SW 1271 (cell line): ENCODE results near the gene RIPK1.
A peak's percentile ranks its signal among the peaks of the same experiment; 100 is the strongest.
"Not testable (repeated sequence)": the region's sequence is repeated elsewhere in the genome, so short reads cannot be mapped to it uniquely, and the experiment has no call there.

Experiments
- DNase-seq, 2 experiments: peaks; one replicate each; lab custom pipeline; 2025; lab: John Stamatoyannopoulos, UW

Gene RIPK1

DNA sequence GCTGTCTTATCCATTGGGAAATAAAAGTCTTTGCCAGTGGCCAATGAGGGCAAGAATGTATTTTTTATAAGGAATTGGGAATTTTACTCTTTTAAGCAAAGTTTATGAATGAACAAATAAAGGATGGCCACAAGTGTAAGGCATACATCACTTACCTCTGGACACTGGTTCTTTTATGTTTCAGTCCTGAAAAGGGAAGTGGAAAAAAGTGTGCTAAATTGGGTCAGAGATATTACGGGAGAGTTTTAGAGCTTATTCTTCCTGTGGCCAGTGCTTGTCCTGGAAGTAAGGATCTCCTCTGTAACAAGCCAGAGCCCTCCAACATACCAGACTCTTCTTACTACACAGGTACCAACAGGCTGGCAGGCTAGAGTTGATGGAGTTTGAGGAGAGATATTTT is 22.5 kb upstream of the RIPK1 start:
- DNase-seq: no peak

- no peak for DNase-seq
These were observed 22.0 kb upstream of the RIPK1 start for GRCh38 chr6:3046295-3046694.

DNA sequence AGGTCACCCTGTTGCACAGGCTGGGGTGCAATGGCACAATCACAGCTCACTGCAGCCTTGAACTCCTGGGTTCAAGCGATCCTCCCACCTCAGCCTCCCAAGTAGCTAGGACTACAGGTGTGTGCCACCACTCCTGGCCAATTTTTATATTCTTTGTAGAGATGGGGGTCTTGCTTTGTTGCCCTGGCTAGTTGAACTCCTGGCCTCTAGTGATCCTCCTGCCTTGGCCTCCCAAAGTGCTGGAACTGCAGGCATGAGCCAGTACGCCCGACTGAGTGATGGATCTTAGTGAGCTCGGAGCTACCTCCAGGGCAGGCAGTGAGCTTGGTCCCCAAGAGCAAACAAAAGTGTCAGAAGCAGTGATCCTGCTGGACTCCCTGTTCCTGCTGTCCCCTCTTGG is 20.3 kb upstream of the RIPK1 start:
- DNase-seq: not testable (repeated sequence)

DNA sequence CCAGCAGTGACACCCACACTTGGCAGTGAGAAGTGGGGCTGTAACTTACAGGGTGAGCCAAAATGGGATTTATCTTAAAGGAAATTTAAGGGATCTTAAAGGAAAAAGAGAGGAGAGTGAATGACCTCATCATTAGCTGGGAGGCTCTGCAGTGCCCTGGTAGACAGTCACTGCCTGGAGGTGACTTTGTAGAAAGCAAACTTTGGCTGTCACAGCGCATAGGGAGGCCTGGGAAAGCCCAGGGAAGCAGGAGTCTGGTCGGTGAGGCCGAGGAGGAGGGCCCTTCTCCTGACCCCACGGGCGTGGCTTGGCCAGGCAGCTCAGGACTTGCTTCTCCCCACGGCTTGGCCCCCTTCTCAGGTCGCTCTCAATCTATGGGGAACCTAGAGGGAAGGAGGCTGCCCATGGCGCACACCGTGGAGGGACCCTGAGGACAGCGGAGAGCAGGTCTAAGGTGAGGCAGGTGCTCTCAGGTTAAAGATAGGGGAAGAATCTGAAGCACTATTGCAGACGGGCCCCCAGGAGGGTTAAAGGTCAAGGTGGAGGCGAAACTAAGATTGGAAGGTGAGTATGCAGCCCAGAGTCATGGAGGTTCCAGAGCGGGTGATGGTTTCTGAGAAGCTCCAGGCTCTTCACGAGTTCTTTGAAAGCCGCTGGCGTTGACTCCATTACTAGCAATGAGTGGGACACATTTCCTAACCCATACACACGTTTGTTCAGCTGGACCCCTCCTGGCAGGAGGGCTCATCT is 15.6 kb upstream of the RIPK1 start:
- no peak for DNase-seq

DNA sequence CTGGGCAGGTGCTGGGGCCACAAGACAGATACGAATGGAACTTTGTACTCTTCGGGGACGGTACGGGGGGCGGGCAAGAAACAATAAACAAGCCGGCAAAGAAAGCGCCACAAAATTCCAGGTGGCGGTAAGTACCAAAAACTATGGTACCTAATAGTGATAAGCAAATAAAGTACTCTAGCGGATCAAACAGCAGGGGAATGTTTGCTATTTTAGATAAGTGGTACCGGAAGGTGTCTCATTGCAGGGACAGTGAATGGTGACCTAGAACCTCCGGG is 15.1 kb upstream of the RIPK1 start:
- no peak for DNase-seq

DNA sequence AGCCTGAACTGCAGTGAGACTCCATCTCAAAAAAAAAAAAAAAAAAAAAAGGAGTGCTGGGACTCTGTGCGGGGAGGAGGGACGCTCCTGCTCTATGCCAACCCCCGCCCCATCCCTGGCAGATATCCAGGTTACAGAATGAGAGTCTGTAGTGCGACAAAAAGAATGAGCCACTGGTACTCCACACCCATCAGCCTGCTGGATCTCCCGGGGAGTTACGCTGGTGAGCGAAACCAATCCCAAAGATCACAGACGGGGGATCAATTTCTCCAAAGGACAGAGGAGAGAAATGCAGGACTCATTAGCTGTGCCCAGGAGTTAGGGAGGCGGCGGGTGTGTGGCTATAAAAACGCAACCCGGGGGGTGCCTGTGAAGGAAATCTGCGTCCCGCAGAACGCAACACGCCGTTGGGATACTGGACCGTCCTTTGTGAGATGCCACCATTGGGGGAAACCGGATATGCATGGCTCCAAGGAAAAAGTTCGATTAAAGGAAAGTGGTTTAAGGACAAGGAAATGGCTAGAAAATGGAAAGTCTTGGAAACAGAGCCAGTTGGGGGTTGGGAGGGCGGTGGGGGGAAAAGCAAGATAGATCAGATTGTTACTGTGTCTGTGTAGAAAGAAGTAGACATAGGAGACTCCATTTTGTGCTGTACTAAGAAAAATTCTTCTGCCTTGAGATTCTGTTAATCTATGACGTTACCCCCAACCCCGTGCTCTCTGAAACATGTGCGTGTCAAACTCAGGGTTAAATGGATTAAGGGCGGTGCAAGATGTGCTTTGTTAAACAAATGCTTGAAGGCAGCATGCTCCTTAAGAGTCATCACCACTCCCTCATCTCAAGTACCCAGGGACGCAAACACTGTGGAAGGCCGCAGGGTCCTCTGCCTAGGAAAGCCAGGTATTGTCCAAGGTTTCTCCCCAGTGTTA is 13.8 kb upstream of the RIPK1 start:
- DNase-seq: not testable (repeated sequence)

DNA sequence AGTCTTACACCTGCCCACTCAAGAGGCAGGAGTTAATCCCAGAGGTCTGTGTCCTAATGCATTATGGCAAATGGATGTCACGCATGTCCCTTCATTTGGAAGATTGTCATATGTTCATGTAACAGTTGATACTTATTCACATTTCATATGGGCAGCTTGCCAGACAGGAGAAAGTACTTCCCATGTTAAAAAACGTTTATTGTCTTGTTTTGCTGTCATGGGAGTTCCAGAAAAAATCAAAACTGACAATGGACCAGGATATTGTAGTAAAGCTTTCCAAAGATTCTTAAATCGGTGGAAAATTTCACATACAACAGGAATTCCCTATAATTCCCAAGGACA is 13.2 kb upstream of the RIPK1 start:
- DNase-seq: not testable (repeated sequence)

DNA sequence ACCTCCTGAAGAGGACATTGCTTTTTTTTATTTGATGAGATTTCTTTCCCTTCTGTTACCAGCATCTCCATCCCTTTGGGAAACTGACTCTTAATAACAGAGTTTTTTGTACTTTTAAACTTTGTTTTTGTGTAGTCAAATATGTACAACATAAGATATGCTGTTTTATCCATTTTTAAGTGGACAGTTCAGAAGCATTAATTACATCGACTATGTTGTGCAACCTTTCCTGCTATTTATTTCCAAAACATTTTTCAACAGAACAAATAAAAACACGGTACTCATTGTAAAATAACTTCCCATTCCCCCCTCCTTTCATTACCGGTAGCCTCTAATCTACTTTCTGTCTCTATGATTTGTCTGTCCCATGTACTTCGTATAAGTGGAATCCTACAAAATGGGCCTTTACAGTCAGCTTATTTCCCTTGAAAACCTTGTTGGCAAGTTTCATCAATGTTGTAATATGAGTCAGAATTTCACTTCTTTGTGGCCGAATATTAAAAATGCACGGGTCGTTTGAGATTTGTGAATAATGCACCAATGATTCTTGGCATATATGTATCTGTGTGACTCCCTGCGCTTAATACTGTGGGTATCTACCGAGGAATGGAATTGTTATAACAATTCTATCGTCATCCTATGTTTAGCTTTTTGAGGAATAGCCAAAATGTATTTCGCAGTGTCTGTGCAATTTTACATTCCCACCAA is 11.1 kb upstream of the RIPK1 start:
- DNase-seq: no peak

DNA sequence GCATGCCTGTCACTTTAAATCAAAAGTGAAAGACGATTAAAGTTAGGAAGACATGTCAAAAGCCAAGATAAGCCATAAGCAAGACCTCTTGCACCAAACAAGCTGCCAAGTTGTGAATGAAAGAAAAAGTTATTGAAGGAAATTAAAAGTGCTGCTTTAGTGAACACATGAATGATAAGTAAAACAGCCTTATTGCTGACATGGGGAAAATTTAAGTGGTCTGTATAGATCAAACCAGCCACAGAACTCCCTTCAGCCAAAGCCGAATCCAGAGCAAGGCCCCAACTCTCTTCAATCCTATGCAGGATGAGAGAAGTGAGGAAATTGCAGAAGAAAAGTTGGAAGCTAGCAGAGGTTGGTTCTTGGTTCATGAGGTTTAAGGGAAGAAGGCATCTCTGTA is 9.3 kb upstream of the RIPK1 start:
- DNase-seq: no peak

- DNase-seq: not testable (repeated sequence)
These were observed 8.2 kb upstream of the RIPK1 start for GRCh38 chr6:3060092-3060491.

DNA sequence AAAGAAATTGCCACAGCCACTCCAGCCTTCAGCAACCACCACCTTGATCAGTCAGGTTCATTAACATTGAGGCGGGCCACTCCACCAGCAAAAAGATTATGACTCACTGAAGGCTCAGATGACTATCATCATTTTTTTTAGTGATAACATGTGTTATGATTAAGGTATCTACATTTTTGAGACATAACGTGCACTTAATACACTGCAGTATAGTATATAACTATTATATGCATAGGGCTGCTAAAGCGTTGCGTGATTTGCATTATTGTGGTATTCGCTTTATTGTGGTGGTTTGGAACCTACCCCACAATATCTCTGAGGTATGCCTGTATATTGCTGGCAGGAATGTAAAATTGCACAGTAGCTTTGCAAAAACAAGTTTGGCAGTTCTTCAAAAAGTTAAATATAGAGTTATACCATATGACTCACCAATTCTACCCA is 6.8 kb upstream of the RIPK1 start:
- peak in 1 of 2 experiments; percentile 41 for DNase-seq

DNA sequence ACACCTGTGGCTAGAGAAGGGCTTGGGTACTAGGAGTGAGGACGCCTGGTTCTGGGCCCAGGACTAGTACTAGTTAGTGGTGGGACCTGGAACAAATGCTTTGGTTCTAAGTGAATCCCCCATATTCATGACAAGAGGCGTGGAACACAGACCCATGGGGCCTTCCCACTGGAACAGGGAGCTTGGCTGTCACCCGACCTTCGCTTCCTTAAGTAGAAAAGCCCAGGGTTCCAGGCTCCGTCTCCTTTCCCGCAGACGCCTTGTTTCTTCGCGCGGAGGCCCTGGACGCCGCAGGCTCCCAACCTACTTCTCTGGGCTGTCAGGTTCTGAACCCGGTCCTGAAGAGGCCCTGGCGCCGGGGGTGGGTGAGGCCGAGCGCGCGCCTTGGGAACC is 5.0 kb upstream of the RIPK1 start:
- not testable (repeated sequence) for DNase-seq

DNA sequence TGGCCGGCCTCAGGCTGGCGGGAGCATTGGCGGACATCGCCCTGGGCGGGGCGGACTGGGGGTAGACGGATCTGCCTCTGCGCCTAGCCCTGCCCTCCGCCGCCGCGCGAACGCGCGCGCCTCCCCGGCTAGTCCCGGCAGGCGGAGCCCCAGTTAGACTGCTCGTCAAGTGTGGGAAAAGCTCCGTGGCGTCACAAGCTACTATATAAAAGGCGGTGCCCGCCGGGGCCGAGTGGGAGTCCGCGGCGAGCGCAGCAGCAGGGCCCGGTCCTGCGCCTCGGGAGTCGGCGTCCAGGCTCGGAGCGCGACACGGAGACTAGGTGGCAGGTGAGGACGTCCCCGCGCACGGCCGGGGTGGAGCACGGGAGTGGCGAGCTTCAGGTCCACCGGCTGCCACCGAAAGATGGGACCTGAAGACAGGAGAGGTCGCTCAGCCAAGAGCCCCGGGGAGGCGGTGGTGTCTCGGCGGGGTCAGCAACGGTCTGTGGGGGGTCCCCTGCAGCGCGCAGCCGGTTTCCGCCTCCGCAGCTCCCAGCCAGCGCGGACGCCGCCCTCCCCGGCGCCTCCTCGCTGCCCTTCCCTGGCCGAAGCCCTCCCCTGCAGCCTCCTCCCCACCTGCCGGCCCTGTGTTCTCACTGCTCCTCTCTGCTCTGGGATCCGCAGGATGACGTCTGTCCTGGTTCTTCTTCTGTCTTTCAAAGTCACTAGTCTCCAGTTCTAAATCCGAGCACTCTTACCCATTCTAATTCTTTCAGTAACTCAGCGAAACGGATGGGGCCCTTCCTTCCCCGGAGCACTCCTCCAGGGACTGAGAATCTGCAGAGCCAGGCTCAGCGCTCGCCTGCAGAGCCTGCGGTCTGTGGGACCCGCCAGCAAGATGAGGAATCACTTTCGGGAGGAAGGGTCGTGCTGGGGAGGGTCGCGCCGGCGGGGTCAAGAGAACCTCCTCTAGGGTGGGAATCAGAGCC is 4.3 kb upstream of the RIPK1 start:
- peak; percentile 84 to 94 for DNase-seq

DNA sequence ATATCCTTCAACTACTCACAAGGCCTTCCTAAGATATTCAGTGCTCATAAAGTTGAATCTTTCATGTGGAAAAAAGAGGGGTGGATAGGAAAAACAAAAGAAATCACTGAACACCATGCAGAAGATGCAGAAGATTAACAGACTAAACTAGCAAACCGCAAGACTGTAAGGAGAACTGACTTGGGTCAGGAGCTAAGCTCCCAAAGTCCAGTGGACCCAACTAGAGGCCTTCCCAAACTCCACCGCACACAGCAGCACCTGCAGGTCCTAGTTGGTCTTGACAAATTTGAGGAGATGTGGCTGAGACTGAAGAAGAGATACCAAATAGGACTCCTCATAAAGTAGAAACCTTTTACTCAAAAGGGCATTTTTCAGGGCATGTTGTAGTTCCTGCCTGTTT is 3.3 kb downstream of the RIPK1 start:
- DNase-seq: no peak

- no peak for DNase-seq
These were observed 4.5 kb downstream of the RIPK1 start for GRCh38 chr6:3072798-3073197.

DNA sequence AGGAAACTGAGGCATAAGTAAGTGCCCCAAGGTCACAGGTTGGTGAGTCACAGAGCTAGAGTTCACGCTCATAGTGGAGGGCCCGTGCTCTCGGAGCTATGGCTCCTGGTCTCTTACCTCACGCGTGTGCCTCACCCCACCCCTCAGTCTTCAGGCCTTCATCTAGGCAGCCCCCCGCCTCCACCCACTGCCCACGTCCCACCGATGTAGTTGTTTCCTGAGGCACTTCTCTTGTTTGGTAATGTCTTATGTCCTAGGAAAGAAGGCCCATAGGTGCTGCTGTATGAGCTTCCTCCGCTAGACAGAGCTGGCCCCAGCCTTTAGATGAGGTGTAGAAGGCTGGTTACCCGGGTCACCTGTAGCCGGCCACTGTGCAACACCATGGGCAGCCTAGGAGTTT is 5.1 kb downstream of the RIPK1 start:
- no peak for DNase-seq

GRCh38 chr6:3075772-3076113 is 7.4 kb downstream of the RIPK1 start:
- DNase-seq: no peak

DNA sequence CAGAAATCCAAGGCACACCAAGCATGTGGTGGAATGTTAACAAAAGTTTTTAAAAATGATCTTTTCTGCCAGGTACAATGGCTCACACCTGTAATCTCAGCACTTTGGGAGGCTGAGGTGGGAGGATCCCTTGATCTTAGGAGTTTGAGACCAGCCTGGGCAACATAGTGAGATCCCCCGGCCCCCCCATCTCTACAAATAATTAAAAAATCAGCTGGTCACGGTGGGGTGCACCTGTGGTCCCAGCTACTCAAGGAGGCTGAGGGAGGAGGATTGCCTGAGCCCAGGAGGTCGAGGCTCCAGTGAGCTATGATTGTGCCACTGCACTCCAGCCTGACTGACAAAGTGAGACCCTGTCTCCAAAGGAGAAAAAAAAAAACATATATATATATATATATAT is 8.0 kb downstream of the RIPK1 start:
- no peak for DNase-seq

- no peak for DNase-seq
These were observed 9.1 kb downstream of the RIPK1 start for GRCh38 chr6:3077430-3077829.

DNA sequence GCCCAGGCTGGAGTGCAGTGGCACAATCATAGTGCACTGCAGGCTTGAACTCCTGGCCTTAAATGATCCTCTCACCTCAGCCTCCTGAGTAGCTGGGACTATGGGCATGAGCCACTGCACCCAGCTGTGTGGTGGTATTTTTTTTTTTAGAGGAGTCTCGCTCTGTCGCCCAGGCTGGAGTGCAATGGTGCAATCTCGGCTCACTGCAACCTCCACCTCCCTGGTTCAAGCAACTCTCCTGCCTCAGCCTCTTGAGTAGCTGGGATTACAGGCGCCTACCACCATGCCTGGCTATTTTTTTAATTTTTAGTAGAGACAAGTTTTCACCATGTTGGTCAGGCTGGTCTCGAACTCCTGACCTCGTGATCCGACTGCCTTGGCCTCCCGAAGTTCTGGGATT is 10.7 kb downstream of the RIPK1 start:
- DNase-seq: not testable (repeated sequence)

GRCh38 chr6:3079682-3080081 is 11.4 kb downstream of the RIPK1 start:
- DNase-seq: no peak

DNA sequence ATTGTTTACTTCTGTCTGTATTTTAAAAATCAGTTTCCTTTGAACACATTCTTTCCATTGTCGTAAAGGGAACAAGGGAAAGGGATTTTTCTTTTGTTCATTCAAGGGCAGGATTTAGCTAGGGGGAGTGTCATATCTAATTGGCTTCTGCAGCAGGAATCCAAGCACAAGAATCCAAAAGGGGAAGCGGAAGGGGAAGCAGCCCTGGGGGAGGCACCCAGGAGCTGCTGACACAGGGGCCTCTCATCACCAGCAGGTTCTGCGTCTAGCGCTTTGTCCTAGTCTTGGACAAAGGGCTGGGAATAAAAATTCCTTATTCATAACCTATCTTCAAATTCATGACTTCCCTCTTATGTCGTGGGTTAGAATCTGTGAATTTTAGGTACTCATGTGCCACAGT is 13.7 kb downstream of the RIPK1 start:
- no peak for DNase-seq
